ENCODE results near the gene OR11H6.
A peak's percentile ranks its signal among the peaks of the same experiment; 100 is the strongest.
"Not testable (repeated sequence)": the region's sequence is repeated elsewhere in the genome, so short reads cannot be mapped to it uniquely, and the experiment has no call there.

OR11H6 gene, protein sequence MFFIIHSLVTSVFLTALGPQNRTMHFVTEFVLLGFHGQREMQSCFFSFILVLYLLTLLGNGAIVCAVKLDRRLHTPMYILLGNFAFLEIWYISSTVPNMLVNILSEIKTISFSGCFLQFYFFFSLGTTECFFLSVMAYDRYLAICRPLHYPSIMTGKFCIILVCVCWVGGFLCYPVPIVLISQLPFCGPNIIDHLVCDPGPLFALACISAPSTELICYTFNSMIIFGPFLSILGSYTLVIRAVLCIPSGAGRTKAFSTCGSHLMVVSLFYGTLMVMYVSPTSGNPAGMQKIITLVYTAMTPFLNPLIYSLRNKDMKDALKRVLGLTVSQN

GRCh38 chr14:20223410-20223809 lies at the start of gene OR11H6:
TSS of gene OR11H6 (plus strand) at chr14:20223710. CDS start at chr14:20223710, 0 bp downstream.
- no peak for DNase-seq (ENCODE audit: low spot score)

- DNase-seq (ENCODE audit: low spot score) = not testable (repeated sequence)
Measured at GRCh38 chr14:20174205-20174604, 49.3 kb upstream of the OR11H6 start.

GRCh38 chr14:20176330-20176729 lies 47.2 kb upstream of the OR11H6 start:
- no peak for DNase-seq (ENCODE audit: low spot score)

DNA sequence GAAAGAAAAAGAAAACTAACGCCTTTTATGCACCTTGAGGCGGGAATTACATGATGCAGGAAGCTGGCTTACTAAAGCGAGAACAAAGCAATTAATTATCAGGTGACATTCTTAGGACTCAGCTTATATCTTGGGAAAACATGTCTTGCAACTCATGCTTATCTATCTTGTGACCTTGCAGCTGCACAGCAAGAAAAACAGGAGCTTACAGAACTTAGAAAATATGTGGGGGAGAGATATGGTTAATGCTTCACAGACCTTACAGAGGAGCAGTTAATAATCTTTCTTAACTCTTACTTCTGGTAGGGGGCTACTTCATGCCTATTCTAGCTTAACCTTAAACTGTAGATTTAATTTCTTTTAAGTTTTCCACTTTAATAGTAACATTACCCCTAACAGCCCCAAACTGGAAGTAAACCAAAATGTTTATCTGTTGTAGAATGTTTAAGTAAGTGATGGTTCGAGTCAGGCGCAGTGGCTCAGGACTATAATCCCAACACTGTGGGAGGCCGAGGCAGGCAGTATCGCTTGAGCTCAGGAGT lies 46.0 kb upstream of the OR11H6 start:
- DNase-seq (ENCODE audit: low spot score) = no peak

DNA sequence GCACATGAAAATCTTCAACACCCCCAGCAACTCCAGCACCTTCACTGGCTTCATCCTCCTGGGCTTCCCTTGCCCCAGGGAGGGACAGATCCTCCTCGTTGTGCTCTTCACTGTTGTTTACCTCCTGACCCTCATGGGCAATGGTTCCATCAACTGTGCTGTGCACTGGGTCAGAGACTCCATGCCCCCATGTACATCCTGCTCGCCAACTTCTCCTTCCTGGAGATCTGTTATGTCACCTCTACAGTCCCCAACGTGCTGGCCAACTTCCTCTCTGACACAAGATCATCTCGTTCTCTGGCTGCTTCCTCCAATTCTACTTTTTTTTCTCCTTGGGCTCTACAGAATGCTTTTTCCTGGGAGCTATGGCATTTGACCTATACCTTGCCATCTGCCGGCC lies 44.3 kb upstream of the OR11H6 start:
- no peak for DNase-seq (ENCODE audit: low spot score)

- no peak for DNase-seq (ENCODE audit: low spot score)
Measured at GRCh38 chr14:20179880-20180279, 43.6 kb upstream of the OR11H6 start.

DNA sequence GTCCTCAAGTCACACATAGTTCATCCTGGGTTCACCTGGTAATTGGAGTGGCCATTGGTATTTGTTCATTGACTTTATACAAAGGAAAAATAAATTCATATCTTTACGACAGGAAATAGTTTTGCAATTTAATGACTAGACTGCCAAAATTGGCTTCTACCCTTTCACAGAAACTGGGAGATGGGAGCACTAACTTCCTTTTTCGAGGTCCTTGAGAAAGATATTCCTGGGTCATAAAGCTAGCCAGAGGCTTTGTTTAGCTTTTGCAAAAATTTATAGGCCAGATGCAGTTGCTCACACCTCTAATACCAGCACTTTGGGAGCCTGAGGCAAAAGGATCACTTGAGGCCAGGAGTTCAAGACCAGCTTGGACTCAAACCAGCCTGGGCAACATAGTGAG lies 43.0 kb upstream of the OR11H6 start:
- DNase-seq (ENCODE audit: low spot score) = no peak

DNA sequence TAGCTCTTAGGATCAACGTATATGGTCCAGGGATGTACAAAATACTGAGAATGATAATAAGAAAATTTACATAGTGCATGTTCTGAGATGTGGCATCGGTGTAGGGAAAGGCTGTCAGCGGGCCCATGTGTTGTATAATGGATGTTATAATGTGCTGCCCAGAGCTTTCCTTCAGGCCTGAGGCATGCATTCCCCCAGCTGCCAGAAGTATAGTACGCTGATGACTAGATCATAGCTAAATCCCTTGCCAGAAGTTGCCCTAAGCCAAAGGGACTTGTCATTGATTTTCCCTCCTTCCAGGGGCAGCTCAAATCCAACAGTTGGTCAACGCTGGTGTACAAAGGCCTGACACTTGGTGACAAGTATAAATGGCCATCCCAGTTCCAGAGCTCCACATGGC lies 39.3 kb upstream of the OR11H6 start:
- DNase-seq (ENCODE audit: low spot score) = no peak

DNA sequence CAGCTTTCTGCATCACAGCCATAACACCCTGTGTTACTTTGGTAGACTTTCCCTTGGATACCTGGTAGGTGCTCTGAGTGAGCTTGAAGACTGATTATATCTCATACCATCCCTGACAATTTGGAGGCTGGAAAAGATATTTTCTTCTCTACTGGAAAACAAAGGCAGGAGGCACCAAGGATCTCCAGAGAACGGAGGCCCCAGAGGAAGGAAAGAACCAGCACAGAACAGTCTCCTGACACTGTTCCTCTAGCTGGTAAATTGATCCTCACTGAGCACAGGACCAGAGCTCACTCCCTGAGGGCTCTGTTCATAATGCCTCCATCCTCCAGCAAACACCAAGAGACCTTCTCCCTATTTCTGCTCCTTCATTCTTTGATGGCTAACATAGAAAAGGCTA lies 32.9 kb upstream of the OR11H6 start, which contains the start of gene OR11G2:
TSS of gene OR11G2 (plus strand) at position 301 of the 400 bp plus-strand sequence. CDS start 6,542 bp downstream, outside the sequence.
- no peak for DNase-seq (ENCODE audit: low spot score)

DNA sequence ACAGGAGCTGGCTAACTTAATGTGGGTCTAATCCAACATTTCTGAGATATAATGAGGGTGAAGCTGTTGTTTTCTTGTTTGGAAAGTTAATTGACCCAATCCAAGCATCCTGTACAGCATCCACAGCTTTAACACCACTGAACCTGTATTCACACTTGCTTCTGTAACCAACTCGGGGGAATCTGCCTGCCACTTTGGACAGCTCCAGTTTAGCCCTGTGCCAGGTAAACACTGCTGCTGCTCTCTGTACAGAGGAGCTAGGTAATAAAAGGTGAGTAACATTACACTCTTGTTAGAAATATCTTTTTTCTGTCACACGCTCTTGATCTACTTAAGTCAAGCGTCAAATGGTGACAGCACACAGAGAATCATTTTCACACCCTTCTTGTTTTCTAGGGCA lies 32.1 kb upstream of the OR11H6 start:
- DNase-seq (ENCODE audit: low spot score) = no peak

- no peak for DNase-seq (ENCODE audit: low spot score)
Measured at GRCh38 chr14:20194101-20194500, 29.4 kb upstream of the OR11H6 start.

GRCh38 chr14:20195170-20195569 lies 28.3 kb upstream of the OR11H6 start:
- DNase-seq (ENCODE audit: low spot score) = not testable (repeated sequence)

DNA sequence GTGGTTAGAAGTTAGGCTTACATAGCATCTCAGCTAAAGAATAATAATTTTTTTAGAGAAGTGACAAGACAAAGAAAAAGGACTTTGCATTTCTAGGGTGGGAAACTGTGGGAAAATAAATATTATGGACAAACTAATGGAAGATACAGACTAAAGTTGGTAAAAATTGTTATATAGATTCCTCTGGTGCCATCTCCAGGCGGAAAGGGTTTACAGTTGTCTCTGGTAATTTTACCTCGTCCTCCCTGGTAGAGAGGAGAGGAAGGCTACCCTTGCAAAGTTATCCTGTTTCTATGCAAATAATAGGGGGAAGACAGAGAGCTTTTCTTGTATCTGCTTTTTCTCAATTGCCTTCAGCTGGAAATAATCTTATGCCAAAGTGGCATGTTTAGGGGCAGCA lies 27.6 kb upstream of the OR11H6 start:
- peak; percentile 15 for DNase-seq (ENCODE audit: low spot score)

DNA sequence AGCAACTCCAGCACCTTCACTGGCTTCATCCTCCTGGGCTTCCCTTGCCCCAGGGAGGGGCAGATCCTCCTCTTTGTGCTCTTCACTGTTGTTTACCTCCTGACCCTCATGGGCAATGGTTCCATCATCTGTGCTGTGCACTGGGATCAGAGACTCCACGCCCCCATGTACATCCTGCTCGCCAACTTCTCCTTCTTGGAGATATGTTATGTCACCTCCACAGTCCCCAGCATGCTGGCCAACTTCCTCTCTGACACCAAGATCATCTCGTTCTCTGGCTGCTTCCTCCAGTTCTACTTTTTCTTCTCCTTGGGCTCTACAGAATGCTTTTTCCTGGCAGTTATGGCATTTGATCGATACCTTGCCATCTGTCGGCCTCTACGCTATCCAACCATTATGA lies 26.1 kb upstream of the OR11H6 start:
- DNase-seq (ENCODE audit: low spot score) = no peak

DNA sequence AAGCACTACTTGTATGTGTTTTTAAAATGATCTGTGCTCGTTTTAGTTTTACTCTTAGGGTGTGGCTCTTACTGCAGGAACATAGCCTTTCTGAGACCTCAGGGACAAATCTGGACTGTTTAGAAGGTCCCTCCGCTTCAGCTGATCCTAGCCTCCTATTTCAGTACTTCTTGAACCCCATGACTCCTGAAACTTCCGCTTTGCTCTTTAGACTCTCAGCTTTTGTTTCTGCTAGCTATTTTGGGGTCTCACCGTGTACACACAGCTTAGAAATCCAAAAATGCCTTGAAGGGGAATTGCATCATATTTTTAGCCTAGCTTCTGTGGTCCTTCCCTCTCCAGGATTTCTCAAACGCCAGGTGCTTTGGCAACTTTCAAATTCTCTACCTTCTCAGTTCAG lies 24.5 kb upstream of the OR11H6 start:
- DNase-seq (ENCODE audit: low spot score) = no peak

DNA sequence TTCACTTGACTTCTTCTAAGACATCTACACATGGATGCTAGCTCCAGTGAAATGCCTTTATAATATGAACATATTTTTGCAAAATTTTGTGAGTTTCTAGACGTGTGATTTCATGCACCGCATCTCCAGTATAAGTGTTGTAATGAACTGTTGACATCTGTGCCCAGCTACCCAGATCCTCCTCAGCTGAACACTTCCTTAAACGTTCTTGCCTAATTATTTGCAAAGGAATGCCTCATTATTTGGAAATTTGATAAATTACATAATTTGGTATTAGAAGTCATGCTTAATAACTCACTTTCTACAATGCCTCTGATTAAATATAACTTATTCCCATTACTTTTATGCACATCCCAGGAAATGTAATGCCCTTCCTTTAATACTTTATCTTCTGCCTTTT lies 18.8 kb upstream of the OR11H6 start:
- no peak for DNase-seq (ENCODE audit: low spot score)

- DNase-seq (ENCODE audit: low spot score) = no peak
Measured at GRCh38 chr14:20209595-20209994, 13.9 kb upstream of the OR11H6 start.

DNA sequence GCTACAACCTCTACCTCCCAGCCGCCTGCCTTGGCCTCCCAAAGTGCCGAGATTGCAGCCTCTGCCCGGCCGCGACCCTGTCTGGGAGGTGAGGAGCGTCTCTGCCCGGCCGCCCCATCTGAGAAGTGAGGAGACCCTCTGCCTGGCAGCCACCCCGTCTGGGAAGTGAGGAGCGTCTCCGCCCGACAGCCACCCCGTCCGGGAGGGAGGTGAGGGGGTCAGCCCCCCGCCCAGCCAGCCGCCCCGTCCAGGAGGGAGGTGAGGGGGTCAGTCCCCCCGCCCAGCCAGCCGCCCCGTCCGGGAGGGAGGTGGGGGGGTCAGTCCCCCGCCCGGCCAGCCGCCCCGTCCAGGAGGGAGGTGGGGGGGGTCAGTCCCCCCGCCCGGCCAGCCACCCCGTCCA lies 11.1 kb upstream of the OR11H6 start:
- DNase-seq (ENCODE audit: low spot score) = not testable (repeated sequence)

- no peak for DNase-seq (ENCODE audit: low spot score)
Measured at GRCh38 chr14:20215196-20215595, 8.3 kb upstream of the OR11H6 start.

GRCh38 chr14:20219033-20219432 lies 4.5 kb upstream of the OR11H6 start:
- DNase-seq (ENCODE audit: low spot score) = peak; percentile 9

DNA sequence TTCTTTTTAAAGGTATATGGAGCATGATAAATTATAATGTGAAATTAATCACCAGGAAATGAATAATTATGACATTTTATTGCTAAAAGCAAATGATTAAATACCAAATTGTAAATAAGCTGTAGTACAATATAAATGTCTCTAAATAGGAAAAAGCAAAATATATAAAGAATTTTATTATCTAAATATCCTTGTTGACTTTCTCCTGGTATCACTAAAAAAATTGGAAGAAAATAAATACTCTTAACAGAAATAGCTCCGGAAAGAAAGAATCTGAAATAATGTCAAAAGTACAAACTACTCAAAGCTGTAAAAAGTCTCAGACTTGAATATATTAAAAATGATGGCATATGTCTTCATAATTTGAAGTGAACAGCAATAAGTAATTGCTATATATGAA lies 5.2 kb downstream of the OR11H6 start, which contains the start of gene OR11H7:
TSS of gene OR11H7 (plus strand) at position 301 of the 400 bp plus-strand sequence.
- DNase-seq (ENCODE audit: low spot score) = no peak

GRCh38 chr14:20235415-20235814 lies 11.9 kb downstream of the OR11H6 start:
- not testable (repeated sequence) for DNase-seq (ENCODE audit: low spot score)

GRCh38 chr14:20247646-20248246 lies 24.2 kb downstream of the OR11H6 start:
- peak; percentile 23 for DNase-seq (ENCODE audit: low spot score)
